ENCODE results near the gene MYO6.

MYO6 gene

DNA sequence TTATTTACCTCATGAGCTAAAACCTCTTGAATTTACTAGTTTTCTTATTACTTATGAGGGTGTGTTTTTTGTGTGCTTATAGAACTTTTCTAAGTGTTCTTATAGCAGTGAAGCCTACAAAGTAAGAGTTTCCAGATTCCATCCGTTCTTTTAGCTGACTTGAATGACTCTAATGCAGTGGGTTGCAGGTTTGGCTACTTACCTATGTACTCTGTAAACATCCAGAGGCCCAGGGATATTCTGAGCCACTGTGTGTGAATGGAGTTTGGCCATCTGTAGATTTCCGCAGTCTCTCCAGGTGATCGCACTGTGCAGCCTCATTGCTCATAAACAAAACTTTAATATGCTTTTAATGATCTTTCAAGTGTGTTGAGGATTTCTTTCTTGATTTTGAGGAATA lies 157.8 kb downstream of the MYO6 start:
- TF ChIP-seq TAF1 (IDR thresholded peaks at IDR 0.05; ENCODE audit: borderline replicate concordance, low read depth, low read length): no peak
- DNase-seq (ENCODE audit: insufficient read length): no peak
- FAIRE-seq: no peak

DNA sequence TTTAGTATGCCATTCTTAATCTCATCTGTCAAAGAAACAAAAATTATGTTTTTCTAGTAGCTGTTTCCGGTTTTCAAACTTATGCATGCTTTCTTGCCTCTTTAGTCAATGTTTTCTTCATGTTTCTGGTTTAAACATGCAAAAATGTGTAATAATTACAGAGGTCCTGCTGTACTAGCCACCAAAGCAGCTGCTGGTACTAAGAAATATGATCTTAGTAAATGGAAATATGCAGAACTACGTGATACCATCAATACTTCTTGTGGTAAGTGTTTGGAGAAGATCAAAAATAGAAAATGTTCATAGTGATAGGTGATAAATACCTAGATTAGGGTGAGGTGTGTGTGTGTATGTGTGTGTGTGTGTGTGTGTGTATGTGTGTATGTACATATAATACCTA lies 158.4 kb downstream of the MYO6 start:
- TF ChIP-seq TAF1 (IDR thresholded peaks at IDR 0.05; ENCODE audit: borderline replicate concordance, low read depth, low read length): no peak
- no peak for TF ChIP-seq POLR2AphosphoS5 (IDR thresholded peaks at IDR 0.05; ENCODE audit: low read depth, low read length)
- no peak for FAIRE-seq
- no peak for DNase-seq (ENCODE audit: insufficient read length)

DNA sequence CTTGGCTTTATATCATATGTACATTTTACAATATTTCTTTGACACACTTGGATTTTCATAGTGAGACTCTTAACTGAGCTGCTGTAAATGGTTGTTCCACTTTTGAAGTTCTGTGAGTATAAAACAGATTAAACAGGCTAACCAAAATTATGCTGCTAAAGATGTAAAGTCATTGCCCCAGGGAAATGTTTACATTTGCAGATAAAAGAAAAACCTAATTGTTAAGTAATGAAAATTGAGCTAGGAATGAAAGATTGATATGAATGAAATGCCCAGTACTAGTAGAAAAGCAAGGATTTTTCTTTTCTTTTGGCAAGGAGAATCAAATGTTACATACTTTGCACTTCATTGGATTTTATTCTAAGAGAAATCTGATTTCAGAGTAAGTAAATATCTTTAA lies 164.0 kb downstream of the MYO6 start:
- FAIRE-seq (no peak), DNase-seq (ENCODE audit: insufficient read length) (no peak)
- TF ChIP-seq TAF1 (IDR thresholded peaks at IDR 0.05; ENCODE audit: borderline replicate concordance, low read depth, low read length) (no peak), POLR2AphosphoS5 (IDR thresholded peaks at IDR 0.05; ENCODE audit: low read depth, low read length) (no peak), POLR2A (IDR thresholded peaks at IDR 0.05; ENCODE audit: low read depth, low read length) (no peak)

DNA sequence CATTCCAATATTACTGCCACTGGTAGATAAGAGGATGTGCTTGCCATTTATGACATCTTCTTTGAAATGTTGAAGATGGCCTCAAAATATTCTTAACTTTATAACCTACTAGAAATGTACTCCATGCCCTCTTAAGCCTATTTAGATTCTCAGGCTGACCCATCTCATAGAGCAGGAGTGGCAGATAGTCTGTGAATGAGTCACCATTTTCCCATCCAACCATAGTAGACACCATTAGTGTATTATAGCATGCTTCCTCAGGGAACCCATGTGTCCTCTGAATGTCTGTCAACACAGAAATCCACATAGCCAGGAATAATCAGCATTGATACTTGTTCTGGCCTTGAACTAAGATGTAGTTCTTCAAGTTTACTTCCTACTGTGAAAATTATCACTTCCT lies 173.2 kb downstream of the MYO6 start:
- TF ChIP-seq POLR2AphosphoS5 (IDR thresholded peaks at IDR 0.05; ENCODE audit: low read depth, low read length) (no peak), POLR2A (IDR thresholded peaks at IDR 0.05; ENCODE audit: low read depth, low read length) (no peak), TAF1 (IDR thresholded peaks at IDR 0.05; ENCODE audit: borderline replicate concordance, low read depth, low read length) (no peak)
- FAIRE-seq: no peak
- no peak for DNase-seq (ENCODE audit: insufficient read length)

DNA sequence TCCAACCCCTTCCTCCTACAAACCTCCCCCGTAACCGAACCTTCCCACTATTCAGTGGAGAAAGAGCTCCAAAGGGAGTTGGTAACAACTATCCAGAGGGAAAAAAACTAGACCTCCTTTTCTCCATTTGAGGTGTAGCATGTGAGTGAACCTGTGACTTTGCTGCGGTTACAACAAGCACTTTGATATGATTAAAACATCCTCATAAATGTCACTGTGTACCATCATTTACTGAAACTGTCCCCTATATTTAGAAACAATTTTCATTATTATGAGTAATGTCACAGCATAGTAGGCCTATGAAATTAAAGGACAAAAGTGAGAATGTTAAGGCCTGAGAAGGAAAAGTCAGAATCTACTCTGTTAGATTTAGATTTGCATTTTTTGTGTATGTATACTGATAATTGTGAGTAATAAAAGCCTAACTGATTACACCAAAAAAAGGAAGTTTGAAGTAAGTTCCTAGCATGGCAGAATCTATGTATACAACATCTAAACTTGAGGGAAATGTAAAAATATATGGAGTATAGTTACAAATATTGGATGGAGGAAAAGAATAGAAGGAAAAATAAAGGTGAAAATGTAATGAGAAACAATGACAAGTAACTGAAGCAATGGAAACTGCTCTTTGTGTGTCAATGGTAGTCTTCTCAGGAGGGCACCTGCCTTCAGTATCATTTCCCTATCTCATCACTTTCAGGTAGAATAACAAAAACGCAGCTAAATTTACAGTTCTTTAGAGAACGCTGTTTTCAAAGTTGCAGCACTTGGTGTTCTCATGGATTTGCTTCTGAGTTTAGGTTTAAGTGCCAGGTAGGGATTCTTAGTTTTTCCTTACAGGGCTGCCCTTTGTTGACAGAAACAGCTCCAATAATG lies 177.5 kb downstream of the MYO6 start:
- TF ChIP-seq TAF1 (IDR thresholded peaks at IDR 0.05; ENCODE audit: borderline replicate concordance, low read depth, low read length) (no peak), POLR2A (IDR thresholded peaks at IDR 0.05; ENCODE audit: low read depth, low read length) (no peak), POLR2AphosphoS5 (IDR thresholded peaks at IDR 0.05; ENCODE audit: low read depth, low read length) (no peak)
- FAIRE-seq: no peak

DNA sequence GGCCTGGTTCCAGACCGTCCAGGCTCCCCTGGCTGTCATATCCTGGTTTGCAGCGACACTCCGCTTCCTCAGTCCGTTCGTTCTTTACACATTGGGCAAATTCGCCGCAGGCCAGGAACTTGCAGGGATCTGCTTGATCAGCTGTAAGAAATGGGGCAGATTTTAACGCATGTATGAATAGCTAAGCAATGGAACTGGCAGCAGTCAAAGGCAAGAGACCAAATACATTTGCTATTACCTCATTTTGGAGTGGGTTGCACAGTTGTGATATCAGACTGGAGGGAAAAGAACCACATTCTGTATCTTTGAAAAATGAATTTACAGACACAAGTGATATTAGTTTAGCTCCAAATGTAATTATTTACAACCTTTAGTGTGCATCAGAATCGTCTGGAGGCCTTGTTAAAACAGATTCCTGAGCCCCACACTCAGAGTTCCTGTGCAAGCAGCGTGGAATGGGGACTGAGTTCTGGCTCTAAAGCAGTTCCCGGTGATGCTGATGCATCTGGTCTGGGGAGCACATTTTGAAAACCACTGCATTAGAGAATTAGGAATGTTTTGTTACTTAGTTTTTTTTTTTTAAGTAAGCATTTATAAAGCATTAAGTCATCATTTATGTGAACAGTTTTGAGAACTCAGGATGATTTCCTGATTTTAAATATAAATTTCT lies 182.1 kb downstream of the MYO6 start:
- no peak for DNase-seq (ENCODE audit: insufficient read length)
- no peak for FAIRE-seq
- TF ChIP-seq POLR2AphosphoS5 (IDR thresholded peaks at IDR 0.05; ENCODE audit: low read depth, low read length) (no peak), POLR2A (IDR thresholded peaks at IDR 0.05; ENCODE audit: low read depth, low read length) (no peak), TAF1 (IDR thresholded peaks at IDR 0.05; ENCODE audit: borderline replicate concordance, low read depth, low read length) (no peak)

More for the DNA sequence above, 177.5 kb downstream of the MYO6 start:
- DNase-seq (ENCODE audit: insufficient read length): no peak

DNA sequence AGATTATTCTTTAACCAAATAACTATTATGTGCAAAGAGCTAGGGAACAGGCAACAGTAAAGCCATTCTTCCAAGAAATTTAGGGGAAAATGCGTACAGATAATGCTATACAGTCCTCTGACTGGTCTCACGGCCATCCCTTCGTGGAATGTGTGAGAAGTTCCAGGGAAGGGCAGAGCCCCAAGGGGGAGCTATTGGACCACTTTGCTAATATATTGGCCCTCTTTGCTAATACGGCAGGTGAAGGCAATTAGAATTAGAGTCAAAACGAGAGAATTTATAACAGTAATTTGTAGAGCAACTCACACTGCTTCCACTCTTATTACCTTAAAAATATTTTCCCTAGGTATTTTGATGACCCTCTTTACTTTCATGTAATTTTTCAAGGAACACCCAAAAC lies 183.0 kb downstream of the MYO6 start:
- TF ChIP-seq POLR2A (IDR thresholded peaks at IDR 0.05; ENCODE audit: low read depth, low read length) (no peak), TAF1 (IDR thresholded peaks at IDR 0.05; ENCODE audit: borderline replicate concordance, low read depth, low read length) (no peak), POLR2AphosphoS5 (IDR thresholded peaks at IDR 0.05; ENCODE audit: low read depth, low read length) (no peak)
- FAIRE-seq: no peak
- DNase-seq (ENCODE audit: insufficient read length): no peak

DNA sequence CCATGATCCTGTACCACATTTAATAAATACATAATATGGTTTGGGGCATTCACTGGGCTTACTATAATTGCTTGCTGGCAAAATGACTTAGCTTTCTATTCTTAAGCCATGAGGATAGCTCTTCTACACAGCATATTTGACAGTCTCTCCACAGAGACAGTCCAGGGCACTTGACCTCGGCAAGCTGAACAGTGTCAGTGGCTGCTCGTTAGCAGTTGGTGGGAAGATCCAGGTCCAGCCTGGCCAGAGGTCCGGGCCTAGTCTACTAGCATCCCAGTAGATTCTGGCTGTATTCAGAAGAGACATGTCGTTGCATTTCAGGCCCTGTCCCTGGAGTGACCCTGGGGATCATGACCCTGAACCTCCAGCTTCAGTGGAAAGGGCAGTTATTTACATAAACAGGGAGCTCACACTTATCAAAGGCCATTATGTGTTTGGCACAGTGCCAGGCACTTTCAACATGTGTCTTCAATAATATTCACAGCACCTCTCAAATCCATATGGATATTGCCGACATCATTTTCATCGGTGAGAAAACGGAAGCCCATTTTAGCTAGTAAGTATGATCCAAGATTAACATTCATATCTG lies 184.4 kb downstream of the MYO6 start:
- DNase-seq (ENCODE audit: insufficient read length) (no peak), FAIRE-seq (no peak)
- no peak for TF ChIP-seq POLR2A (IDR thresholded peaks at IDR 0.05; ENCODE audit: low read depth, low read length)
- TF ChIP-seq TAF1 (IDR thresholded peaks at IDR 0.05; ENCODE audit: borderline replicate concordance, low read depth, low read length): no peak
- TF ChIP-seq POLR2AphosphoS5 (IDR thresholded peaks at IDR 0.05; ENCODE audit: low read depth, low read length): no peak

DNA sequence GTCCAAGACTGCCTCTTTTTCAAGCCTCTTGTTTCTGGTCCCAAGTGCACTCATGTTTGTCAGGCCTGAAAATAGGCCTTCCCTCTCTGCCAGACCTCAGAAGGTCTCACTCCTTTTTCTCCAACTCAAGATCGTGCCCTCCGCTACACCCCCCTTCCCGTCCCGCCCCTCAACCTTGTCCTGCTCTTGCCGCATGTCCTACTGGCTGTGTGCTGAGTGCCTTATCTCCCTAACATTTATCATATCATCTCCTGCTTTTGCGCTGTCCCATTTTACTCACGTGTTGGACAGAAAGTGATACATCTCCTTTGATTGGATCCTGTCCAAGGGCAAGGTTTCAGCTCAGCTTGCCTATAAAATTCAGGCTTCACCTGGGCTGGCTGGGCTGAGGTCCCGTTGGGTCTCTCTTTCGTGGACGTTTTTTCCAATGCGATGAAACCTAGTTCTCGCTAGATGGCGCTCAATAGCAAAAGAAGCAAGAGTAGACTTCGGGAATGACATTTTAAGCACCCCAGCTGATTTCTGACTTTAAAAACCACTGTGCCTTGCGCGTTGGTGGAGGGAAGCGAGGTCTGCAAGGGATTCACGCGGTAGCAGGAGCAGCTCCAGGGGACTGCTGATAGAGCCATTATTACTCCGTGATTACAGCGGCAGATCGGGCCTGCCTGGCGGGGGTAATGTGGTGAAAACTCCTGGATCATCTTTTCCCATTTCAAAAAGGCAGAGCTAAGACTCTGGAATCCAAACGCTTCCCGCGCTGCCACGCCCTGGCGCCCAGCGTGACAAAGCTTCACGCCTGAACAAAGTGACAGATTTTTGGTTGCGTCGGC lies 185.8 kb downstream of the MYO6 start:
- DNase-seq (ENCODE audit: insufficient read length) (peak; percentile 30), FAIRE-seq (peak; percentile 91)
- no peak for TF ChIP-seq POLR2A (IDR thresholded peaks at IDR 0.05; ENCODE audit: low read depth, low read length)
- TF ChIP-seq TAF1 (IDR thresholded peaks at IDR 0.05; ENCODE audit: borderline replicate concordance, low read depth, low read length): no peak
- TF ChIP-seq POLR2AphosphoS5 (IDR thresholded peaks at IDR 0.05; ENCODE audit: low read depth, low read length): no peak

DNA sequence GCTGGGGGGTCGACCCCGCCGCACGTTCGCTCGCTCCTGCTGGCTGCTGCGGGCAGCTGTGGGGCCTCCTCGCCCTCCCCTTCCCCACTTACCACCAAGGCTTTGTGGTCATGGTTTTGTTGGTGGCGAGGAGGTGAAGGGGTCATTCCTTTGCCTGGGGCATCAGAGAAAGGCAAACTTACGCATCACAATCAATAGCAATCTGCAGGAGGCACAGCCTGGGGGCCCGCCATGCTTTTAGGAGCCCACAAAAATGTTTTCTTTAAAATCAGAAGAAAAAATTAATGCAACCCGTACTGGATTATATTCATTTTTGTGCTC lies 186.4 kb downstream of the MYO6 start:
- TF ChIP-seq POLR2A (IDR thresholded peaks at IDR 0.05; ENCODE audit: low read depth, low read length) (no peak), POLR2AphosphoS5 (IDR thresholded peaks at IDR 0.05; ENCODE audit: low read depth, low read length) (no peak), TAF1 (IDR thresholded peaks at IDR 0.05; ENCODE audit: borderline replicate concordance, low read depth, low read length) (no peak)

DNA sequence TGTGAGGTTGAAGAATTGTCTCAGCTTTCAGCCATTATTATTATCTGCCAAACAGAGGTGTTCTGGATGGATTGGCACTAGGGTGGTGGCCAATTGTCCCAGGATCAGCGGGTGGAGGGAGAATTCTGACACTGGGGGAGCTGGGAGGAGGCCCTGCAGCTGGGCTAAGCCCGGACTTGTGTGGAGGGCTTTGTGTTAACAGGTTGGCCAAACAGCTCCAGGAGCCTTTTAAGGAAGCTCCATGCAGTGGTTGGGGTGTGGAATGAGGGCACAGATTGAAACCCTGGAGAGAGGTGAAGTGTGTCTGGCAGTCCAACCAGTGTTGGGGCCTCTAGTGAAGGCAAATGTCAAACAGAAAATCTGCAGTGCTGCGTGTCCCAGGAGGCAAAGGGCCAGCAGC lies 187.6 kb downstream of the MYO6 start:
- no peak for TF ChIP-seq POLR2A (IDR thresholded peaks at IDR 0.05; ENCODE audit: low read depth, low read length)
- no peak for TF ChIP-seq TAF1 (IDR thresholded peaks at IDR 0.05; ENCODE audit: borderline replicate concordance, low read depth, low read length)
- TF ChIP-seq POLR2AphosphoS5 (IDR thresholded peaks at IDR 0.05; ENCODE audit: low read depth, low read length): no peak
- no peak for FAIRE-seq
- no peak for DNase-seq (ENCODE audit: insufficient read length)

More for the DNA sequence above, 186.4 kb downstream of the MYO6 start:
- no peak for DNase-seq (ENCODE audit: insufficient read length)
- no peak for FAIRE-seq

Measured in GM12892 (cell line).